SIG-M5 treated with dmso at 0.1 percent for 504 hours (cell line): Measurements from ENCODE around the gene PARD3.
A peak's percentile ranks its signal among the peaks of the same experiment; 100 is the strongest.

Source experiments
- DNase-seq: peaks from one replicate; lab custom pipeline; 2025; ENCODE audit not compliant: unreplicated experiment; lab: John Stamatoyannopoulos, UW

PARD3 gene

GRCh38 chr10:34323192-34323591, 491.9 kb downstream of the PARD3 start:
- DNase-seq: no peak

GRCh38 chr10:34320265-34320664, 494.8 kb downstream of the PARD3 start:
- DNase-seq: no peak

GRCh38 chr10:34319197-34319846, 495.8 kb downstream of the PARD3 start:
- DNase-seq: peak; percentile 66

GRCh38 chr10:34316154-34316553, 498.9 kb downstream of the PARD3 start:
- DNase-seq: no peak

GRCh38 chr10:34314457-34314856, 500.6 kb downstream of the PARD3 start:
- no peak for DNase-seq

GRCh38 chr10:34313888-34314287, 501.2 kb downstream of the PARD3 start:
- DNase-seq: no peak

GRCh38 chr10:34313353-34313752, 501.7 kb downstream of the PARD3 start:
- DNase-seq: no peak

GRCh38 chr10:34311679-34312078, 503.4 kb downstream of the PARD3 start:
- DNase-seq: no peak

GRCh38 chr10:34310234-34310633, 504.9 kb downstream of the PARD3 start:
- DNase-seq: no peak

- DNase-seq: peak; percentile 69
Observed at GRCh38 chr10:34305189-34305588, 509.9 kb downstream of the PARD3 start.

- DNase-seq: no peak
Observed at GRCh38 chr10:34303022-34303421, 512.1 kb downstream of the PARD3 start.

GRCh38 chr10:34299105-34299611, 515.9 kb downstream of the PARD3 start:
- DNase-seq: no peak

GRCh38 chr10:34298346-34298818, 516.7 kb downstream of the PARD3 start:
- DNase-seq: no peak

- no peak for DNase-seq
Observed at GRCh38 chr10:34297541-34298345, 517.4 kb downstream of the PARD3 start.

GRCh38 chr10:34295142-34295548, 520.0 kb downstream of the PARD3 start:
- no peak for DNase-seq

- no peak for DNase-seq
Observed at GRCh38 chr10:34294137-34294536, 521.0 kb downstream of the PARD3 start.

- DNase-seq: no peak
Observed at GRCh38 chr10:34292675-34293074, 522.4 kb downstream of the PARD3 start.

- DNase-seq: no peak
Observed at GRCh38 chr10:34292194-34292565, 522.9 kb downstream of the PARD3 start.

- DNase-seq: no peak
Observed at GRCh38 chr10:34291466-34292193, 523.5 kb downstream of the PARD3 start.

- DNase-seq: no peak
Observed at GRCh38 chr10:34290412-34291081, 524.5 kb downstream of the PARD3 start.

GRCh38 chr10:34288634-34289033, 526.5 kb downstream of the PARD3 start:
- DNase-seq: no peak
